ENCODE results near the gene ASB18. TPM values are rescaled to one million over a fixed set of nuclear protein-coding genes. Genes with fewer than 3 reads are reported as not detected.

ASB18 gene
- polyA plus RNA-seq, 3 donors = not detected

GRCh38 chr2:236217926-236218325 is 46.3 kb downstream of the ASB18 start:
- WGBS (ENCODE audit: insufficient coverage) = 90% methylated on average over 3 of the region's 4 CpGs
- no peaks in the 10 kb centered on the region for H3K4me1 Mint-ChIP-seq
- Histone ChIP-seq H3K9me3 (replicated peaks in 1 of 2; ENCODE audit: control insufficient read depth in 1 of 2, insufficient read depth in 1 of 2, low read length in 2 of 2) (no peaks in the 10 kb centered on the region), H3K79me2 (ENCODE audit: insufficient read depth, low read length) (no peaks in the 10 kb centered on the region), H3K27ac (ENCODE audit: low read depth in 1 of 2, low read length in 2 of 2) (no peak overlapping the region), H3K36me3 (replicated peaks in 1 of 2; ENCODE audit: control insufficient read depth in 1 of 2, insufficient read depth in 2 of 2, low read length in 2 of 2) (no peaks in the 10 kb centered on the region), H3K9ac (ENCODE audit: insufficient read depth, low read length, poor library complexity, severe bottlenecking) (no peak overlapping the region), H3K4me3 (replicated peaks in 1 of 3; ENCODE audit: low read depth in 2 of 3, low read length in 3 of 3) (no peak overlapping the region), H3K4me1 (ENCODE audit: control insufficient read depth in 1 of 2, insufficient read depth in 2 of 2, low read length in 2 of 2) (no peaks in the 10 kb centered on the region), H4K20me1 (ENCODE audit: insufficient read depth, low read length) (no peaks in the 10 kb centered on the region), H2AFZ (ENCODE audit: insufficient read depth, low read depth, low read length, poor library complexity, severe bottlenecking) (no peak overlapping the region), H3K4me2 (replicated peaks; ENCODE audit: extremely low read depth, low read length, poor library complexity, severe bottlenecking) (no peak overlapping the region), H3K27me3 (ENCODE audit: control insufficient read depth in 2 of 2, insufficient read depth in 2 of 2, low read length in 2 of 2) (peaks cover 0 to 4% of the 10 kb centered on the region in 2 donors)
- no peaks in the 10 kb centered on the region for H3K36me3 Mint-ChIP-seq
- no peak for TF ChIP-seq CTCF (IDR thresholded peaks at IDR 0.05)
- intact Hi-C loops (cut with micrococcal nuclease) = no loop called here
- peaks cover 13 to 26% (median 22%) of the 10 kb centered on the region in 3 donors for H3K27me3 Mint-ChIP-seq (ENCODE audit: low read depth in 3 of 3)
- no peak overlapping the region for H3K4me3 Mint-ChIP-seq
- DNase-seq = no peak
- H3K9me3 Mint-ChIP-seq = peaks cover 0 to 12% (median 8%) of the 10 kb centered on the region in 7 donors
- H3K27ac Mint-ChIP-seq = no peak overlapping the region

GRCh38 chr2:236216711-236217110 is 47.5 kb downstream of the ASB18 start:
- H3K36me3 ChIP-seq (replicated peaks in 1 of 2; ENCODE audit: control insufficient read depth in 1 of 2, insufficient read depth in 2 of 2, low read length in 2 of 2) = no peaks in the 10 kb centered on the region
- Mint-ChIP-seq H3K27me3 (ENCODE audit: low read depth in 3 of 3) (peaks cover 13 to 23% (median 22%) of the 10 kb centered on the region in 3 donors), H3K4me1 (no peaks in the 10 kb centered on the region), H3K9me3 (peaks cover 0 to 10% (median 6%) of the 10 kb centered on the region in 7 donors), H3K27ac (no peak overlapping the region), H3K36me3 (no peaks in the 10 kb centered on the region), H3K4me3 (no peak overlapping the region)
- WGBS (ENCODE audit: insufficient coverage) = 85% methylated on average over 7 of the region's 7 CpGs
- intact Hi-C loops (cut with micrococcal nuclease) = no loop called here
- H3K27me3 ChIP-seq (ENCODE audit: control insufficient read depth in 2 of 2, insufficient read depth in 2 of 2, low read length in 2 of 2) = peaks cover 0 to 4% of the 10 kb centered on the region in 2 donors
- no peak overlapping the region for H2AFZ ChIP-seq (ENCODE audit: insufficient read depth, low read depth, low read length, poor library complexity, severe bottlenecking)
- H3K27ac ChIP-seq (ENCODE audit: low read depth in 1 of 2, low read length in 2 of 2) = no peak overlapping the region
- no peaks in the 10 kb centered on the region for H3K79me2 ChIP-seq (ENCODE audit: insufficient read depth, low read length)
- no peaks in the 10 kb centered on the region for H3K4me1 ChIP-seq (ENCODE audit: control insufficient read depth in 1 of 2, insufficient read depth in 2 of 2, low read length in 2 of 2)
- H3K9me3 ChIP-seq (replicated peaks in 1 of 2; ENCODE audit: control insufficient read depth in 1 of 2, insufficient read depth in 1 of 2, low read length in 2 of 2) = no peaks in the 10 kb centered on the region
- no peak overlapping the region for H3K4me2 ChIP-seq (replicated peaks; ENCODE audit: extremely low read depth, low read length, poor library complexity, severe bottlenecking)
- H3K4me3 ChIP-seq (replicated peaks in 1 of 3; ENCODE audit: low read depth in 2 of 3, low read length in 3 of 3) = no peak overlapping the region
- no peak overlapping the region for H3K9ac ChIP-seq (ENCODE audit: insufficient read depth, low read length, poor library complexity, severe bottlenecking)
- no peaks in the 10 kb centered on the region for H4K20me1 ChIP-seq (ENCODE audit: insufficient read depth, low read length)
- TF ChIP-seq CTCF (IDR thresholded peaks at IDR 0.05) = no peak
- no peak for DNase-seq
